GM12875 (cell line): ENCODE results near the gene KCNAB2.

Experiments
- H3K4me3 ChIP-seq: one replicate; pipeline ENCODE4 v1.5.1; 2011; ENCODE audit warnings: low read depth, low read length, control low read depth
- TF ChIP-seq, protein P1 (sequence below): IDR thresholded peaks from 2 replicates; pipeline ENCODE4 v1.5.1; 2011; ENCODE audit warnings: low read depth, mild to moderate bottlenecking, control low read depth, inconsistent platforms, low read length, moderate library complexity, borderline replicate concordance; ENCODE audit not compliant: insufficient read depth

Gene KCNAB2

DNA sequence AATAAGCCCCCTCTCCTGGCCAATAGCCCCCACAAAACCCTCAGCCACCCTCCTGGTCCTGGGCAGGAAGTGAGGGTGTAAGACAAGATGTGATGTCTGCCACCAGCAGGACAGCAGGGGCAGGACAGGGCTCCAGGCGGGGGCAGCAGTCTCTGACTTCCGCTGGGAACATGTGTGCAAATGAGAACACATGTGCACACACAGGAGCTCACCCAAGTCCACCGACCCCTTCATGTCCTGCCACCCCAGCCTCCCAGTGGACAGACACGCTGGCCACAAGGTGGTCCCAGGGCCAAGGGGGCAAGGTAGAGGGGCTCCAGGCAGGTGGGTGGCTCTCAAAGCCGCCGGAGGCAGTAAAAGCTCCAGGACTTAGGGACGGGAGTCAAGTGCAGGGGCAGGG is 60.1 kb downstream of the KCNAB2 start:
- no peak overlapping the region for H3K4me3 ChIP-seq

GRCh38 chr1:6106321-6106731 is 60.6 kb downstream of the KCNAB2 start:
- no peak overlapping the region for H3K4me3 ChIP-seq
- TF ChIP-seq, protein P1, sequence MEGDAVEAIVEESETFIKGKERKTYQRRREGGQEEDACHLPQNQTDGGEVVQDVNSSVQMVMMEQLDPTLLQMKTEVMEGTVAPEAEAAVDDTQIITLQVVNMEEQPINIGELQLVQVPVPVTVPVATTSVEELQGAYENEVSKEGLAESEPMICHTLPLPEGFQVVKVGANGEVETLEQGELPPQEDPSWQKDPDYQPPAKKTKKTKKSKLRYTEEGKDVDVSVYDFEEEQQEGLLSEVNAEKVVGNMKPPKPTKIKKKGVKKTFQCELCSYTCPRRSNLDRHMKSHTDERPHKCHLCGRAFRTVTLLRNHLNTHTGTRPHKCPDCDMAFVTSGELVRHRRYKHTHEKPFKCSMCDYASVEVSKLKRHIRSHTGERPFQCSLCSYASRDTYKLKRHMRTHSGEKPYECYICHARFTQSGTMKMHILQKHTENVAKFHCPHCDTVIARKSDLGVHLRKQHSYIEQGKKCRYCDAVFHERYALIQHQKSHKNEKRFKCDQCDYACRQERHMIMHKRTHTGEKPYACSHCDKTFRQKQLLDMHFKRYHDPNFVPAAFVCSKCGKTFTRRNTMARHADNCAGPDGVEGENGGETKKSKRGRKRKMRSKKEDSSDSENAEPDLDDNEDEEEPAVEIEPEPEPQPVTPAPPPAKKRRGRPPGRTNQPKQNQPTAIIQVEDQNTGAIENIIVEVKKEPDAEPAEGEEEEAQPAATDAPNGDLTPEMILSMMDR = no peak

More for the DNA sequence above, 60.1 kb downstream of the KCNAB2 start:
- TF ChIP-seq, protein P1 = 0 out of 2 replicates have a peak, but pooled peaks have one; percentile 6

DNA sequence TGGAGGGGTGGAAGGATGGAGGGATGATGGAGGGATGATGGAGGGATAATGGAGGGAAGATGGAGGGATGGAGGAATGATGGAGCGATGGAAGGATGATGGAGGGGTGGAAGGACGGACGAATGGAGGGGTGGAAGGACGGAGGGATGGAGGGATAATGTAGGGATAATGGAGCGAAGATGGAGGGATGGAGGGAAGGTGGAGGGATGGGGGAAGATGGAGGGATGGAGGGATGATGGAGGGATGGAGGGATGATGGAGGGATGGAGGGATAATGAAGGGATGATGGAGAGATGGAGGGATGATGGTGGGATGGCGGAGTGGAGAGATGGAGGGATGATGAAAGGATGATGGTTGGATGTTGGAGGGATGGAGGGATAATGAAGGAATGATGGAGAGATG is 61.3 kb downstream of the KCNAB2 start:
- no peak overlapping the region for H3K4me3 ChIP-seq
- TF ChIP-seq, protein P1 = no peak

DNA sequence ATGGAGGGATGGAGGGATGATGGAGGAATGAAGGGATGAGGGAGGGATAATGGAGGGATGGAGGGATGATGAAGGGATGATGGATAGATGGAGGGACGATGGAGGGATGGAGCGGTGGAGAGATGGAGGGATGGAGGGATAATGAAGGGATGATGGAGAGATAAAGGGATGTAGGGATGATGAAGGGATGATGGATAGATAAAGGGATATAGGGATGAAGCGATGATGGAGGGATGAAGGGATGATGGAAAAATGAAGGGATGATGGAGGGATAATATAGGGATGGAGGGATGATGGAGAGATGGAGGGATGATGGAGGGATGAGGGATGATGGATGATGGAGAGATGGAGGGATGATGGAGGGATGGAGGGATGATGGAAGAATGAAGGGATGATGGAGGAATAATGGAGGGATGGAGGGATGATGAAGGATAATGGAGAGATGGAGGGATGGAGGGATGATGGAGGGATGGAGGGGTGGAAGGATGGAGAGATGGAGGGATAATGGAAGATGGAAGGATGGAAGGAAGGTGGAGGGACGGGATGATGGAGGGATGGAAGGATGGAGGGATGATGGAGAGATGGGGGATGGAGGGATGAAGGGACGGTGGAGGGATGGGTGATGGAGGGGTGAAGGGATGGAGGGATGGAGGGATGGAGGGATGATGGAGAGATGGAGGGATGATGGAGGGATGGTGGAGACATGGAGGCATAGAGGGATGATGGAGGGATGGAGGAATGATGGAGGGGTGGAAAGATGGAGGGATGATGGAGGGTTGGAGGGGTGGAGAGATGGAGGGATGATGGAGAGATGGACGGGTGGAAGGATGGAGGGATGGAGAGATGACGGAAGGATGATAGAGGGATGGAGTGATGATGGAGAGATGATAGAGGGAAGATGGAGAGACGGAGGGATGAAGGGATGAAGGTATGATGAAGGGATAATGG is 62.0 kb downstream of the KCNAB2 start:
- no peak overlapping the region for H3K4me3 ChIP-seq
- TF ChIP-seq, protein P1 = no peak

- TF ChIP-seq, protein P1 = no peak
These were observed 62.8 kb downstream of the KCNAB2 start for GRCh38 chr1:6108476-6108875.

DNA sequence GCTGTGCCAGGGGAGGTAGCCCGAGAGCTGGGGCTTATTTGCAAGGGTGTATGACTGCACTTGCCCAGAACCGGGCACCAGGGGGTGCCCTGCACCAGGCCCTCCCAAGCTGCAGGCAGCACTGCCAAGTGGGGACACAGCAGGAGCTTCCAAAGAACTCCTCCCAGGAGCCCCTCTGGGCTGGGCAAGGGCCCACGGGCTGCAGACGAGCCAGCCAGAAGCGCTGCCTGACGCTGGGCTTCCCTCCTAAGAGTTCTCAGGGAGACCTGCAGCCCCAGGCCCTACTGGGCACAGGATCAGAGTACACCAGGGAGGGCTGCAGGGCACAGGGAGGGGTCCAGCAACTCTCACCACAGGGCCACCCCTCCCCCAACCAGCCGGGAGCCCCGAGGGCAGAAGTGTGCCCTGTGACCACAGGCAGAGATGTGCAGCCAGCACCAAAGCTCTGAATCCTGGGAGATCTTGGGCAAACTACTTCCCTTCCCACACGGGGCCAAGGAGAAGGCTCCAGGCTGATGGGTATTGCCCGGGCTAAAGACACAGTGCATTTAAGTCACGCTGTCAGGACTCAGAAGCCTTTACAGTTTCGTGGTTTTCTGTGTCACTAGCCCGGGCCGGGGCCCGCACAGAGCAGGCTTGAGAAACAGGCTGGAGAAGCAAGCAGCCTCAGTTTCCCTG is 63.4 kb downstream of the KCNAB2 start:
- no peak overlapping the region for H3K4me3 ChIP-seq
- TF ChIP-seq, protein P1 = peak; percentile 72

More at GRCh38 chr1:6108476-6108875, 62.8 kb downstream of the KCNAB2 start:
- H3K4me3 ChIP-seq = no peak overlapping the region

DNA sequence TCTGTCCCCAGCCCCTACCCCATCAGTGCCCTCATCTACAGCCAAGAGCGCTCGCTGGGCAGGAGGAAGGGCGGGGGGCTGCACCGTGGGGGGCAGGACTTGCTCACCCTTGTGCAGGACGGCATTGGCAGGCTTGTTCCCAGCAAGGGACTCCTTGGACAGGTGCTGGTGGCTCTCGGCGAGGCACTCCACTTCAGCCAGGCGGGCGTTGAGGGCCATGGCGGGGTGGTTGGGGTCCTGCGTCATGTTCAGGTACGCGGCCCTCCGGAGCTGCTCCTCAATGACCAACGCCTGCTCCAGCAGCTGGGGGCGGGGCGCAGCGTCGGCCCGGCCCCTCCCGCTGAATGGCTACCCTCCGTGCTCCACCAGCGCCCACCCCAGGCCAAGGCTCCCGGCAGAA is 64.0 kb downstream of the KCNAB2 start:
- TF ChIP-seq, protein P1 = no peak
- H3K4me3 ChIP-seq = no peak overlapping the region
